ENCODE data around the gene SLC35F5.

SLC35F5 gene

GRCh38 chr2:113770929-113771328, 14.5 kb upstream of the SLC35F5 start:
- Histone ChIP-seq H3K36me3 (no peaks in the 10 kb centered on the region), H3K4me3 (no peak overlapping the region), H3K27ac (no peak overlapping the region), H3K27me3 (no peaks in the 10 kb centered on the region), H3K4me1 (no peaks in the 10 kb centered on the region), H3K9me3 (no peaks in the 10 kb centered on the region)
- DNase-seq: no peak
- intact Hi-C loops (cut with DNase I; ENCODE audit: low total_unique reads): no loop called here
- TF ChIP-seq CTCF (IDR thresholded peaks at IDR 0.05): no peak

- no peak overlapping the region for H3K27ac ChIP-seq
- H3K27me3 ChIP-seq: no peaks in the 10 kb centered on the region
- no peak overlapping the region for H3K4me3 ChIP-seq
- no peaks in the 10 kb centered on the region for H3K4me1 ChIP-seq
- no peaks in the 10 kb centered on the region for H3K36me3 ChIP-seq
- TF ChIP-seq CTCF (IDR thresholded peaks at IDR 0.05): no peak
- H3K9me3 ChIP-seq: no peaks in the 10 kb centered on the region
- DNase-seq: no peak
- intact Hi-C loops (cut with DNase I; ENCODE audit: low total_unique reads): no loop called here
Measured at GRCh38 chr2:113769555-113769954, 13.1 kb upstream of the SLC35F5 start.

GRCh38 chr2:113768770-113769169, 12.3 kb upstream of the SLC35F5 start:
- no peak for TF ChIP-seq CTCF (IDR thresholded peaks at IDR 0.05)
- H3K4me1 ChIP-seq: no peaks in the 10 kb centered on the region
- no peak for DNase-seq
- H3K27me3 ChIP-seq: no peaks in the 10 kb centered on the region
- no peak overlapping the region for H3K4me3 ChIP-seq
- no peaks in the 10 kb centered on the region for H3K36me3 ChIP-seq
- no peaks in the 10 kb centered on the region for H3K9me3 ChIP-seq
- intact Hi-C loops (cut with DNase I; ENCODE audit: low total_unique reads): no loop called here
- no peak overlapping the region for H3K27ac ChIP-seq

- TF ChIP-seq CTCF (IDR thresholded peaks at IDR 0.05): no peak
- no peak for DNase-seq
- Histone ChIP-seq H3K27ac (no peak overlapping the region), H3K36me3 (no peaks in the 10 kb centered on the region), H3K4me1 (no peaks in the 10 kb centered on the region), H3K4me3 (no peak overlapping the region), H3K9me3 (no peaks in the 10 kb centered on the region), H3K27me3 (no peaks in the 10 kb centered on the region)
- intact Hi-C loops (cut with DNase I; ENCODE audit: low total_unique reads): no loop called here
Measured at GRCh38 chr2:113767811-113768460, 11.5 kb upstream of the SLC35F5 start.

- no peak for TF ChIP-seq CTCF (IDR thresholded peaks at IDR 0.05)
- Histone ChIP-seq H3K27ac (no peak overlapping the region), H3K27me3 (no peaks in the 10 kb centered on the region), H3K4me1 (peaks cover 0 to 11% (median 0%) of the 10 kb centered on the region in 4 donors), H3K36me3 (no peaks in the 10 kb centered on the region), H3K4me3 (no peak overlapping the region), H3K9me3 (no peaks in the 10 kb centered on the region)
- intact Hi-C loops (cut with DNase I; ENCODE audit: low total_unique reads): no loop called here
- no peak for DNase-seq
Measured at GRCh38 chr2:113765276-113765675, 8.8 kb upstream of the SLC35F5 start.

Data from tibial artery (tissue), 4 donors.